ENCODE results near the gene RCAN2. TPM values are rescaled to one million over a fixed set of nuclear protein-coding genes. Genes with fewer than 3 reads are reported as not detected.

Gene RCAN2
- total RNA-seq, 2 donors from 2014 or later, result 96.5 to 210 TPM

- H3K27me3 ChIP-seq, result no peaks in the 10 kb centered on the region
- no peaks in the 10 kb centered on the region for H3K36me3 ChIP-seq
- peaks cover 0 to under 1% of the 10 kb centered on the region in 2 donors for H3K4me1 ChIP-seq
- no peaks in the 10 kb centered on the region for H3K9me3 ChIP-seq
- no peak for DNase-seq (ENCODE audit: low spot score)
- no peak overlapping the region for H3K4me3 ChIP-seq
- no peak overlapping the region for H3K27ac ChIP-seq
- no peak for TF ChIP-seq CTCF (IDR thresholded peaks at IDR 0.05)
Observed at GRCh38 chr6:46315589-46315988, 175.7 kb downstream of the RCAN2 start.

GRCh38 chr6:46312654-46313053 lies 178.6 kb downstream of the RCAN2 start:
- no peak overlapping the region for H3K27ac ChIP-seq
- H3K9me3 ChIP-seq, result no peaks in the 10 kb centered on the region
- no peak for TF ChIP-seq CTCF (IDR thresholded peaks at IDR 0.05)
- no peaks in the 10 kb centered on the region for H3K4me1 ChIP-seq
- DNase-seq (ENCODE audit: low spot score), result no peak
- no peak overlapping the region for H3K4me3 ChIP-seq
- no peaks in the 10 kb centered on the region for H3K36me3 ChIP-seq
- H3K27me3 ChIP-seq, result no peaks in the 10 kb centered on the region

GRCh38 chr6:46310196-46310595 lies 181.1 kb downstream of the RCAN2 start:
- no peak for TF ChIP-seq CTCF (IDR thresholded peaks at IDR 0.05)
- no peaks in the 10 kb centered on the region for H3K36me3 ChIP-seq
- DNase-seq (ENCODE audit: low spot score), result no peak
- peaks cover 0 to 4% of the 10 kb centered on the region in 2 donors for H3K4me1 ChIP-seq
- H3K9me3 ChIP-seq, result no peaks in the 10 kb centered on the region
- H3K4me3 ChIP-seq, result no peak overlapping the region
- H3K27me3 ChIP-seq, result no peaks in the 10 kb centered on the region
- no peak overlapping the region for H3K27ac ChIP-seq

GRCh38 chr6:46306431-46306830 lies 184.8 kb downstream of the RCAN2 start:
- no peak for DNase-seq (ENCODE audit: low spot score)
- no peaks in the 10 kb centered on the region for H3K9me3 ChIP-seq
- no peak for TF ChIP-seq CTCF (IDR thresholded peaks at IDR 0.05)
- H3K4me1 ChIP-seq, result peaks cover 0 to 15% of the 10 kb centered on the region in 2 donors
- H3K27me3 ChIP-seq, result no peaks in the 10 kb centered on the region
- no peaks in the 10 kb centered on the region for H3K36me3 ChIP-seq
- H3K4me3 ChIP-seq, result no peak overlapping the region
- no peak overlapping the region for H3K27ac ChIP-seq

- DNase-seq (ENCODE audit: low spot score), result no peak
- H3K4me1 ChIP-seq, result peaks cover 0 to 16% of the 10 kb centered on the region in 2 donors
- H3K9me3 ChIP-seq, result no peaks in the 10 kb centered on the region
- no peak overlapping the region for H3K4me3 ChIP-seq
- no peak overlapping the region for H3K27ac ChIP-seq
- no peaks in the 10 kb centered on the region for H3K36me3 ChIP-seq
- H3K27me3 ChIP-seq, result no peaks in the 10 kb centered on the region
- no peak for TF ChIP-seq CTCF (IDR thresholded peaks at IDR 0.05)
Observed at GRCh38 chr6:46305833-46306232, 185.4 kb downstream of the RCAN2 start.

- Histone ChIP-seq H3K36me3 (no peaks in the 10 kb centered on the region), H3K9me3 (no peaks in the 10 kb centered on the region), H3K4me1 (peaks cover 0 to 16% of the 10 kb centered on the region in 2 donors), H3K27me3 (no peaks in the 10 kb centered on the region), H3K4me3 (no peak overlapping the region), H3K27ac (no peak overlapping the region)
- DNase-seq (ENCODE audit: low spot score), result no peak
- TF ChIP-seq CTCF (IDR thresholded peaks at IDR 0.05), result no peak
Observed at GRCh38 chr6:46305236-46305635, 186.0 kb downstream of the RCAN2 start.

All from right atrium auricular region (tissue), 2 donors.